Left ventricle myocardium inferior (tissue), 1 donor: ENCODE measurements around the gene PIGT. TPM values are rescaled to one million over a fixed set of nuclear protein-coding genes. Genes with fewer than 3 reads are reported as not detected.
A peak's percentile ranks its signal among the peaks of the same experiment; 100 is the strongest.

ENCODE experiments used
- DNase-seq: peaks from one replicate; pipeline ENCODE4 v3.0.0-alpha.2; 2020
- H3K27ac ChIP-seq: fragments of 200-600 bp; replicated peaks from 2 replicates; pipeline ENCODE4 v1.8.0; 2021
- H3K27me3 ChIP-seq: fragments of 200-600 bp; 2 replicates; pipeline ENCODE4 v1.8.0; 2021; ENCODE audit warnings: low read depth
- H3K36me3 ChIP-seq: fragments of 200-600 bp; 2 replicates; pipeline ENCODE4 v1.8.0; 2021
- H3K4me1 ChIP-seq: fragments of 200-600 bp; 2 replicates; pipeline ENCODE4 v1.8.0; 2021
- H3K4me3 ChIP-seq: fragments of 200-600 bp; 2 replicates; pipeline ENCODE4 v1.8.0; 2021; ENCODE audit warnings: mild to moderate bottlenecking, moderate library complexity
- H3K9me3 ChIP-seq: fragments of 200-600 bp; replicated peaks from 2 replicates; pipeline ENCODE4 v1.8.0; 2021
- intact Hi-C: fragments of 100-400 bp; cut with micrococcal nuclease; formaldehyde crosslinking; loops from one replicate; pipeline ENCODE4 v1.11.0; 2022
- total RNA-seq: library from RNA; stranded (reverse); fragmentation: NEBNext Ultra II Directional; extraction: Animal tissue kit (Norgen Biotek cat#: 25700); gene quantifications from one replicate; pipeline ENCODE4 v1.2.1, GENCODE V29; 2021
- TF ChIP-seq, protein P1 (sequence below): fragments of 200-600 bp; IDR thresholded peaks from 2 replicates; pipeline ENCODE4 v1.8.0; 2021; ENCODE audit warnings: antibody characterized with exemption, mild to moderate bottlenecking, borderline replicate concordance
- donor health status: DM: no; HTN: yes; CAD: no; lungs with severe emphysema.

Gene PIGT
- total RNA-seq, 1 donor from 2014 or later = 126 TPM

DNA sequence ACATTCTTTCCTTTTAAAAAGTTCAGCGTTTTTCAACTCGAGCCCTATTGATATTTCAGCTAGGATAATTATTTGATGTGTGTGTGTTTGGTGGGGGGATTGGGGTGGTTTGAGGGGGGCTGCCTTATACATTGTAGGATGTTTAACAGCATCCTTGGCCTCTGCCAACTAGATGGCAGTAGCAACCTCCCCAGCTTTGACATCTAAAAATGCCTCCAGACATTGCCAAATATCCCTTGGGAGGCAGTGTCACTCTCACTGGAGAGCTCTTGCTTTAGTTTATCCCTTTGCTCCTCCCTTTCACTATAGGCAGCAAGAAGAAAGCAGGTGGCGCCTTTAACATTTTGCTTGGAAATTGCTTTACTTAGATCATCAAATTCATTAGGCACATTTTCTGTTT lies 23.2 kb upstream of the PIGT start:
- Histone ChIP-seq H3K27me3 (no peaks in the 10 kb centered on the region), H3K27ac (no peak overlapping the region), H3K9me3 (no peaks in the 10 kb centered on the region), H3K4me3 (no peak overlapping the region), H3K4me1 (no peaks in the 10 kb centered on the region), H3K36me3 (no peaks in the 10 kb centered on the region)
- no peak for DNase-seq
- intact Hi-C loops = no loop called here
- TF ChIP-seq, protein P1, sequence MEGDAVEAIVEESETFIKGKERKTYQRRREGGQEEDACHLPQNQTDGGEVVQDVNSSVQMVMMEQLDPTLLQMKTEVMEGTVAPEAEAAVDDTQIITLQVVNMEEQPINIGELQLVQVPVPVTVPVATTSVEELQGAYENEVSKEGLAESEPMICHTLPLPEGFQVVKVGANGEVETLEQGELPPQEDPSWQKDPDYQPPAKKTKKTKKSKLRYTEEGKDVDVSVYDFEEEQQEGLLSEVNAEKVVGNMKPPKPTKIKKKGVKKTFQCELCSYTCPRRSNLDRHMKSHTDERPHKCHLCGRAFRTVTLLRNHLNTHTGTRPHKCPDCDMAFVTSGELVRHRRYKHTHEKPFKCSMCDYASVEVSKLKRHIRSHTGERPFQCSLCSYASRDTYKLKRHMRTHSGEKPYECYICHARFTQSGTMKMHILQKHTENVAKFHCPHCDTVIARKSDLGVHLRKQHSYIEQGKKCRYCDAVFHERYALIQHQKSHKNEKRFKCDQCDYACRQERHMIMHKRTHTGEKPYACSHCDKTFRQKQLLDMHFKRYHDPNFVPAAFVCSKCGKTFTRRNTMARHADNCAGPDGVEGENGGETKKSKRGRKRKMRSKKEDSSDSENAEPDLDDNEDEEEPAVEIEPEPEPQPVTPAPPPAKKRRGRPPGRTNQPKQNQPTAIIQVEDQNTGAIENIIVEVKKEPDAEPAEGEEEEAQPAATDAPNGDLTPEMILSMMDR = peak; percentile 37

DNA sequence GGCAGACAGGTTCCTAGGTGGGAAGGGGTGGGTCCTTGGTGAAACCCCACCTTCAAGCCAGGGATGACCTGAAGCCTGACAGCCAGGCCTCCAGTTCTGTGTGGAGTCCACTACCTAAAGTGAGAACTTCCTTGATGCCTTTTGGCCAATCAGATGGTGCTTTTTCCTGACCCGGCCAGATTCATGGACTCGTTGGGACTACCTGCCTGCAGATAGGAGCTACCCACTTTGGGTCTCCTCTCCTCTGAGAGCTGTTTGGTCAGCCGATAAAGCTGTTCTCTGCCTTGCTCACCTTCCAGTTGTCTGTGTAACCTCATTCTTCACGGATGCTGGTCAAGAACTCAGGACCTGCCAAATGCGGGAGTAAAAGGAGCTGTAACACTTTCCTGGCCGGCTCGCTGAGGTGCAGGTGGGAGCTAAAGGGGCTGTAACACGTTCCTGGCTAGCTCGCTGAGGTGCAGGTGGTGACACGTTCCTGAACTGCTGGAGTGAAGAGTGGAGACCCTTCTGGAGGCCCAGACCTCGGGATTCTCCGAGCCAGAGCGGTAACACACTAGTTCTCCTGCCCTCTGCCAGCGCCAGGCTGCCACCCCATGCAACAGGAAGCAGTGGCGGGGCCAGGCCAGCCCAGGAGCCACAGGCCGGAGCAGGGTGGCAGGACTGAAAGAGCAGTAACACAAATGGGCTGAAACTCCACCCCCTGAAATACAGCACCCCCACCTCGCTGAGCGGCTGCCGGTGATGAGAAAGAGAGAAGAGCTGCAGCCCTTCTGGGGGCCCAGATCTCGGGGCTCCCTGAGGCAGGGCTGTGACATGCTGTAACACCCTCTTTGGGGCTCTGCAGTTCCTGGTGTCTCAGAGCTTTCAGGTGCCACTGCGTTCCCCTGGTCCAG lies 21.5 kb upstream of the PIGT start:
- Histone ChIP-seq H3K9me3 (no peaks in the 10 kb centered on the region), H3K4me3 (no peak overlapping the region), H3K36me3 (no peaks in the 10 kb centered on the region), H3K4me1 (no peaks in the 10 kb centered on the region), H3K27ac (no peak overlapping the region), H3K27me3 (no peaks in the 10 kb centered on the region)
- intact Hi-C loops = no loop called here
- DNase-seq = no peak
- TF ChIP-seq, protein P1 = no peak

DNA sequence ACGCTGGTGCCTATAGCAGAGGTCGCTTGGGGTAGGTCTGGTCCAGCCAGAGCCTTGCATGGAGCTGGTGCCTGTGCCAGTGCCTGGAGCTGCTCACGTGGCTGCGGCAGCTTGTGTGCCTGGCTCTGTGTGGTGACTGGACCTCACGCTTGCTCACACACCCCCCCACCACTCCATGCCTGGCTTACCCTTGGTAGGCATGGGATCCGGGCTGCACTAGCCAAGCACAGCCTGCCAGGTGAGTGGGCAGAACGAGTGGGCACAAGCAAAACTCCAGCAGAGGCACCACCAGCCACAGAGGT lies 20.9 kb upstream of the PIGT start:
- Histone ChIP-seq H3K27me3 (no peaks in the 10 kb centered on the region), H3K36me3 (no peaks in the 10 kb centered on the region), H3K4me3 (no peak overlapping the region), H3K4me1 (no peaks in the 10 kb centered on the region), H3K9me3 (no peaks in the 10 kb centered on the region), H3K27ac (no peak overlapping the region)
- no peak for DNase-seq
- TF ChIP-seq, protein P1 = no peak
- intact Hi-C loops = no loop called here

DNA sequence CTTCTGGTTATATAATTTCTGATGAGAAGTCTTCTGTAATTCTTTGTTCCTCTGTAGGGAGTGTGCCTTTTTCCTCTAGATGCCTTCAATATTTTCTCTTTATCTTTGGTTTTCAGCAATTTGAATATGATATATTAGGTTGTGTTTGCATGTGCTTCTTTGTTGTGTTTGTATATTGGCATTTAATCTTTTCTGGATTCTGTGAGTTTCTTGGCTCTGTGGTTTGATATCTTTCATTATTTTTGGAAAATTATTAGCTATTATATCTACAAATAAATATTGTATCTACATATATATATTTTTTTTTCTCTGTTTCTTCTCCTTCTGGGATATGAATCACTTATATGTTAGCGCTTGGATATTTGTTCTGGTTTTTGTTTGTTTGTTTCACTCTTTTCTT lies 16.9 kb upstream of the PIGT start:
- no peak overlapping the region for H3K4me3 ChIP-seq
- H3K4me1 ChIP-seq = no peaks in the 10 kb centered on the region
- intact Hi-C loops = no loop called here
- H3K27ac ChIP-seq = no peak overlapping the region
- no peaks in the 10 kb centered on the region for H3K27me3 ChIP-seq
- TF ChIP-seq, protein P1 = no peak
- peaks cover 8% of the 10 kb centered on the region for H3K36me3 ChIP-seq
- no peak for DNase-seq
- peaks cover 12% of the 10 kb centered on the region for H3K9me3 ChIP-seq

DNA sequence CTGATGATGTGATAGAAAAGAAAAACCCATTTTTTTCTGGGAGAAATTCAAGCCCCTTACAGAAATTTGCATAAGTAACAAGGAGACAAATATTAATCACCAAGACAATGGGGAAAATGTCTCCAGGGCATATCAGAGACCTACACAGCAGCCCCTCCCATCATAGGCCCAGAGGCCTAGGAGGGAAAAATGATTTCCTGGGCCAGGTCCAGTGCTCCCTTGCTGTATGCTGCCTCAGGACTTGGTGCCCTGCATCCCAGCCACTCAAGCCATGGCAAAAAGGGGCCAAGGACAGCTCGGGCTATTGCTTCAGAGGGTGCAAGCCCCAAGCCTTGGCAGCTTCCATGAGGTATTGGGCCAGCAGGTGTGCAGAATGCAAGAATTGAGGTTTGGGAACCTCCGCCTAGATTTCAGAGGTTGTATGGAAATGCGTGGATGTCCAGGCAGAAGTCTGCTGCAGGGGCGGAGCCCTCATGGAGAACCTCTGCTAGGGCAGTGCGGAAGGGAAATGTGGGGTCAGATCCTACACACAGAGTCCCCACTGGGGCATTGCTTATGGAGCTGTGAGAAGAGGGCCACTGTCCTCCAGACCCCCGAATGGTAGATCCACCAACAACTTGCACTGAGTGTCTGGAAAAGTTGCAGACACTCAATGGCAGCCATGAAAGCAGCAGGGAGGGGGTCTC lies 15.5 kb upstream of the PIGT start:
- Histone ChIP-seq H3K4me3 (no peak overlapping the region), H3K36me3 (peaks cover 8% of the 10 kb centered on the region), H3K27ac (no peak overlapping the region), H3K9me3 (peaks cover 12% of the 10 kb centered on the region), H3K27me3 (no peaks in the 10 kb centered on the region), H3K4me1 (peaks cover 3% of the 10 kb centered on the region)
- no peak for DNase-seq
- TF ChIP-seq, protein P1 = no peak
- intact Hi-C loops = no loop called here
